Keratinocyte (primary cell): ENCODE data around the gene PGM2L1. TPM values are rescaled to one million over a fixed set of nuclear protein-coding genes. Genes with fewer than 3 reads are reported as not detected.

ENCODE experiments used
- DNase-seq: peaks from one replicate; pipeline ENCODE4 v3.0.0-alpha.2; 2011; ENCODE audit warnings: low read depth, missing footprints, low spot score
- FAIRE-seq: peaks from 2 replicates; lab custom pipeline; 2011; peaks lifted over from hg19 to GRCh38; lab: Jason Lieb, UNC
- H2AFZ ChIP-seq: 2 replicates; pipeline ENCODE4 v1.6.0; 2012; ENCODE audit warnings: low read length, control low read depth, inconsistent platforms; ENCODE audit not compliant: control insufficient read depth
- H3K27ac ChIP-seq: 2 replicates; pipeline ENCODE4 v1.5.1; 2011; ENCODE audit warnings: low read length; ENCODE audit not compliant: control insufficient read depth, insufficient read depth
- H3K27me3 ChIP-seq: 3 replicates; pipeline ENCODE4 v1.6.0; 2011; ENCODE audit warnings: low read length; ENCODE audit not compliant: control insufficient read depth, insufficient read depth; ENCODE audit errors: extremely low read depth
- H3K36me3 ChIP-seq, 2 experiments: 2 replicates in 1 of 2; 3 replicates in 1 of 2; pipeline ENCODE4 v1.5.1; 2011; ENCODE audit warnings: low read length in 2 of 2, mild to moderate bottlenecking in 1 of 2; ENCODE audit not compliant: control insufficient read depth in 2 of 2, insufficient read depth in 2 of 2; ENCODE audit errors: extremely low read depth in 1 of 2
- H3K4me1 ChIP-seq: 3 replicates; pipeline ENCODE4 v1.5.1; 2011; ENCODE audit warnings: low read length; ENCODE audit not compliant: control insufficient read depth, insufficient read depth; ENCODE audit errors: extremely low read depth
- H3K4me2 ChIP-seq: 3 replicates; pipeline ENCODE4 v1.6.0; 2011; ENCODE audit warnings: low read depth, low read length; ENCODE audit not compliant: control insufficient read depth, insufficient read depth; ENCODE audit errors: extremely low read depth
- H3K4me3 ChIP-seq, 3 experiments: fragments of 200-600 bp in 1 of 3; sonication (generic) in 1 of 3; 2 replicates in 2 of 3; 3 replicates in 1 of 3; pipeline ENCODE4 v1.5.1; 2011 to 2016; ENCODE audit warnings: low read length in 3 of 3, mild to moderate bottlenecking in 3 of 3, control low read depth in 2 of 3, inconsistent platforms in 1 of 3, low read depth in 1 of 3, mixed read lengths in 1 of 3, mixed run types in 1 of 3, moderate library complexity in 1 of 3; ENCODE audit not compliant: control insufficient read depth in 2 of 3, insufficient read depth in 2 of 3; ENCODE audit errors: extremely low read depth in 1 of 3
- H3K79me2 ChIP-seq: 2 replicates; pipeline ENCODE4 v1.6.0; 2012; ENCODE audit warnings: low read length; ENCODE audit not compliant: control insufficient read depth, insufficient read depth
- H3K9ac ChIP-seq: 3 replicates; pipeline ENCODE4 v1.6.0; 2011; ENCODE audit warnings: low read length; ENCODE audit not compliant: control insufficient read depth, insufficient read depth; ENCODE audit errors: extremely low read depth
- H3K9me1 ChIP-seq: 3 replicates; pipeline ENCODE4 v1.6.0; 2011; ENCODE audit warnings: low read length; ENCODE audit not compliant: control insufficient read depth, insufficient read depth; ENCODE audit errors: extremely low read depth
- H3K9me3 ChIP-seq: 2 replicates; pipeline ENCODE4 v1.5.1; 2012; ENCODE audit warnings: low read depth, low read length; ENCODE audit not compliant: control insufficient read depth
- H4K20me1 ChIP-seq: 3 replicates; pipeline ENCODE4 v1.6.0; 2011; ENCODE audit warnings: low read length; ENCODE audit not compliant: control insufficient read depth, insufficient read depth; ENCODE audit errors: extremely low read depth
- CTCF ChIP-seq, 3 experiments: IDR thresholded peaks in 1 of 3; conservative IDR thresholded peaks in 1 of 3; optimal IDR thresholded peaks in 1 of 3; 2 replicates in 2 of 3; 3 replicates in 1 of 3; pipeline versions ENCODE3 to v1.5.1; 2011; ENCODE audit warnings: low read length in 3 of 3, mild to moderate bottlenecking in 3 of 3, moderate library complexity in 2 of 3, control low read depth in 1 of 3, inconsistent platforms in 1 of 3; ENCODE audit not compliant: insufficient read depth in 2 of 3; ENCODE audit errors: extremely low read depth in 1 of 3
- EZH2 ChIP-seq: IDR thresholded peaks from one replicate; pipeline ENCODE4 v1.6.1; 2012; ENCODE audit warnings: inconsistent platforms, mild to moderate bottlenecking, low read length, moderate library complexity
- dilution Hi-C: fragments of 300-500 bp; cut with MboI; formaldehyde crosslinking; loops from one replicate; pipeline ENCODE4 v1.7.0; 2020; ENCODE audit warnings: low sequenced_read_pairs; ENCODE audit not compliant: extremely low pct_ligation_motif_present
- polyA plus RNA-seq, 5 experiments: library from polyadenylated mRNA; depleted of rRNA in 3 of 5; stranded (reverse) in 3 of 5; stranded (forward) in 1 of 5; unstranded in 1 of 5; fragments of >200 nt; gene quantifications; 1 replicate in 1 of 5; 2 replicates in 3 of 5; 3 replicates in 1 of 5; pipeline versions ENCODE4 v1.2.1 to v1.2.3, GENCODE V29; 2011 to 2012; ENCODE audit warnings: missing spikeins in 2 of 5, low read depth in 1 of 5, low replicate concordance in 1 of 5

PGM2L1 gene
- polyA plus RNA-seq, 1 donor (not counting 4 experiments of a cell fraction or from before 2014, with no cell fraction given) = 3.1 TPM

GRCh38 chr11:74434528-74434927 lies 36.3 kb upstream of the PGM2L1 start:
- Histone ChIP-seq H4K20me1 (no peaks in the 10 kb centered on the region), H3K9ac (no peak overlapping the region), H3K27me3 (no peaks in the 10 kb centered on the region), H3K79me2 (no peaks in the 10 kb centered on the region), H3K4me1 (no peaks in the 10 kb centered on the region), H3K27ac (no peak overlapping the region), H3K4me3 (no peak overlapping the region), H3K9me1 (no peaks in the 10 kb centered on the region), H3K36me3 (no peaks in the 10 kb centered on the region), H3K4me2 (no peak overlapping the region), H3K9me3 (no peaks in the 10 kb centered on the region), H2AFZ (no peak overlapping the region)
- DNase-seq (no peak), FAIRE-seq (no peak)
- TF ChIP-seq EZH2 = no peak
- TF ChIP-seq CTCF (optimal IDR thresholded peaks at IDR 0.05 in 1 of 3, IDR thresholded peaks at IDR 0.05 in 1 of 3, conservative IDR thresholded peaks at IDR 0.05 in 1 of 3; ENCODE audit: extremely low read depth in 1 of 3, insufficient read depth in 2 of 3, low read length in 3 of 3) = no peak
- dilution Hi-C loops = loop anchor here (25.0 kb wide), 1 partner anchor 172 kb away; no protein-coding TSS in a partner anchor

GRCh38 chr11:74429205-74429604 lies 31.0 kb upstream of the PGM2L1 start:
- H3K9me3 ChIP-seq = no peaks in the 10 kb centered on the region
- no peaks in the 10 kb centered on the region for H4K20me1 ChIP-seq
- H3K4me3 ChIP-seq = no peak overlapping the region
- H3K36me3 ChIP-seq = no peaks in the 10 kb centered on the region
- no peak for FAIRE-seq
- TF ChIP-seq CTCF (optimal IDR thresholded peaks at IDR 0.05 in 1 of 3, IDR thresholded peaks at IDR 0.05 in 1 of 3, conservative IDR thresholded peaks at IDR 0.05 in 1 of 3; ENCODE audit: extremely low read depth in 1 of 3, insufficient read depth in 2 of 3, low read length in 3 of 3) (no peak), EZH2 (no peak)
- no peak overlapping the region for H3K4me2 ChIP-seq
- no peak overlapping the region for H2AFZ ChIP-seq
- no peaks in the 10 kb centered on the region for H3K79me2 ChIP-seq
- H3K27me3 ChIP-seq = no peaks in the 10 kb centered on the region
- no peak overlapping the region for H3K27ac ChIP-seq
- dilution Hi-C loops = loop anchor here (25.0 kb wide), 1 partner anchor 167 kb away; no protein-coding TSS in a partner anchor
- H3K9me1 ChIP-seq = no peaks in the 10 kb centered on the region
- DNase-seq = no peak
- no peak overlapping the region for H3K9ac ChIP-seq
- H3K4me1 ChIP-seq = no peaks in the 10 kb centered on the region
